Testis (tissue), 2 donors: ENCODE measurements around the gene LZTS2.

Source experiments
- CTCF ChIP-seq, 3 experiments: fragments of 450-650 bp in 2 of 3; fragments of 200-600 bp in 1 of 3; sonication (generic) in 1 of 3; IDR thresholded peaks; one replicate each; pipeline ENCODE4 v1.5.1; 2016 to 2019; ENCODE audit warnings: antibody characterized with exemption in 3 of 3, mild to moderate bottlenecking in 2 of 3, moderate library complexity in 1 of 3
- POLR2A ChIP-seq: fragments of 450-650 bp; IDR thresholded peaks from one replicate; pipeline ENCODE4 v1.6.1; 2017; ENCODE audit warnings: antibody characterized with exemption, mild to moderate bottlenecking, moderate library complexity

DNA sequence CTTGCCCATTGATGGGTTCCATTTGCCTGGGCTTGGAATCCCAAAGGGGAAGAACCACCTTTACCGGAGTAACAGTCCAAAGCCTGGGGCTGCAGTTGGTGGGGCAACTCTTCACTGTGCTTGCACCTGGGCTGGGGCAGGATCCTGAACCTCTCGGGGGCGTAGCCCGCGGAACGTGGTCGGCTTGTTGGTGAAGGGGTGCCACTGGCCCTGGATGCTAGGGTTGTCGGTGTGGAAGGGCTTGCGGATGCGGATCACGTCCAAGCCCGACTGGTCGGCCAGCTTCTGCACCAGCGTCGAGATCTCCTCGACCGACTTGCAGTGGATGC, 13.0 kb upstream of the LZTS2 start:
- TF ChIP-seq CTCF (IDR thresholded peaks at IDR 0.05) (no peak), POLR2A (no peak)
